NCI-H446 treated with DMSO at 0.1 percent for 48 hours (cell line): Measurements from ENCODE around the gene UGT1A10.
"Not testable (repeated sequence)": the region's sequence is repeated elsewhere in the genome, so short reads cannot be mapped to it uniquely, and the experiment has no call there.

ENCODE experiments used
- DNase-seq: peaks from one replicate; lab custom pipeline; 2025; lab: John Stamatoyannopoulos, UW

The UGT1A10 gene

GRCh38 chr2:233743464-233744259, 107.4 kb downstream of the UGT1A10 start:
- no peak for DNase-seq

GRCh38 chr2:233745073-233745755, 109.0 kb downstream of the UGT1A10 start:
- DNase-seq: no peak

- not testable (repeated sequence) for DNase-seq
Measured at GRCh38 chr2:233745838-233746237, 109.6 kb downstream of the UGT1A10 start.

DNA sequence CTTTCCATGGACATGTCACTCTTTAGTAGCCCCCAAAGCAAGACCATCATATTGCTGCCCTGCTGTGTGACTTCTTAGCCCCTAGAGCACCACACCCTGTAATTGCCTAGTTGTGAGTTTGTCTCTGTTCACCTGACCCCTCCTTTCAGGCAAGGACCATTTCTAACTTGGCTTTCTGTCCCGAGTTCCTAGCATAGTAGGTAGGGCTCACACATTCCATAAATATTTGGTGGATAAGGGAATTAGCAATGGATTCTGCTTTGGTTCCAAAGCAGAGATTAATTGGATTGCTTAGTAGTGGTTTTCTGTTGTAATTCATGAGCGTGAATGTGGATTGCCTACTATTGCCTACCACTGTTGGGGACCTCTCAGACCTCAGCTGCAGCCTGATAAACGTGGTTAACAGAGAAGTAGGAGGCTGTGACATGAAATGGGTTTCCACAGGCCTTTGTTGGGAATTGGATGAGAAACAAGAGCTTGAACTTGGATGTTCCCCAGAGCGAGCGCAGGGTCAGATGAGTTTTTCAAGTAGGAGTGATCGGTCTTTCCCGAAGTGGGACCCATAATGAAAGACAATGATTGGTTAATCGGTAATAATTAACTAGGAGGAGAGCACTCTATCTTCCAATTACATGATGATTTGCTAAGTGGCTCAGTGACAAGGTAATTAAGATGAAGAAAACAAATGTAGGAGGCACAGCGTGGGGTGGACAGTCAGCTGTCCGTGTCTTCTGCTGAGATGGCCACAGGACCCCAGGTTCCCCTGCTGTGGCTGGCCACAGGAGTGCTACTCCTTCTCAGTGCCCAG, 110.4 kb downstream of the UGT1A10 start:
- DNase-seq: no peak

DNA sequence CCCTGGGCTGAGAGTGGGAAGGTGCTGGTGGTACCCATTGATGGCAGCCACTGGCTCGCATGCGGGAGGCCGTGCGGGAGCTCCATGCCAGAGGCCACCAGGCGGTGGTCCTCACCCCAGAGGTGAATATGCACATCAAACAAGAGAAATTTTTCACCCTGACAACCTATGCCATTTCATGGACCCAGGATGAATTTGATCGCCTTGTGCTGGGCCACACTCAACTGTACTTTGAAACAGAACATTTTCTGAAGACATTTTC, 111.0 kb downstream of the UGT1A10 start:
- no peak for DNase-seq

GRCh38 chr2:233750689-233751088, 114.4 kb downstream of the UGT1A10 start:
- DNase-seq: not testable (repeated sequence)

DNA sequence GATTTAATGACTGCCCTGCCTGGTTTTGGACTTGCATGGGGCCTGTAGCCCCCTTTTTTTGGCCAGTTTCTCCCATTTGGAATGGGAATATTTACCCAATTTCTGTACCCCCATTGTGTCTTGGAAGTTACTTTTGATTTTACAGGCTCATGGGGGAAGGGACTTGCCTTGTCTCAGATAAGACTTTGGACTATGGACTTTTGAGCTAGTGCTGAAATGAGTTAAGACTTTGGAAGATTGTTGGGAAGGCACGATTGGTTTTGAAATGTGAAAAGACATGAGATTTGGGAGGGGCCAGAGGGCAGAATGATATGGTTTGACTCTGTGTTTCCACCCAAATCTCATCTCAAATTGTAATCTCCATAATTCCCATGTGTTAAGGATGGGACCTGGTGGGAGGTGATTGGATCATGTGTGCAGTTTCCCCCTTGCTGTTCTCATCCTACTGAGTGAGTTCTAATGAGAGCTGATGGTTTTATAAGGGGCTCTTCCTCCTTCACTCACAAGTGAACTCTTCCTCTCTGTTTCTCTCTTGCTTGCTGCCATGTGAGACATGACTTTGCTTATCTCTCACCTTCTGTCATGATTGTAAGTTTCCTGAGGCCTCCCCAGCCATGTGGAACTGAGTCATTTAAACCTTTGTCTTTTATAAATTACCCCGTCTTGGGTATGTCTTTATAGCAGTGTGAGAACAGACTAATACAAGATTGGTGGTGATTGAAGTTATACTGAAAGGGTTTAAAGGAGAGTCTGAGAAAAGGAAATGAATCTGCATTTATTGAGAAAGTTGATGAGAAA, 115.2 kb downstream of the UGT1A10 start:
- DNase-seq: not testable (repeated sequence)

DNA sequence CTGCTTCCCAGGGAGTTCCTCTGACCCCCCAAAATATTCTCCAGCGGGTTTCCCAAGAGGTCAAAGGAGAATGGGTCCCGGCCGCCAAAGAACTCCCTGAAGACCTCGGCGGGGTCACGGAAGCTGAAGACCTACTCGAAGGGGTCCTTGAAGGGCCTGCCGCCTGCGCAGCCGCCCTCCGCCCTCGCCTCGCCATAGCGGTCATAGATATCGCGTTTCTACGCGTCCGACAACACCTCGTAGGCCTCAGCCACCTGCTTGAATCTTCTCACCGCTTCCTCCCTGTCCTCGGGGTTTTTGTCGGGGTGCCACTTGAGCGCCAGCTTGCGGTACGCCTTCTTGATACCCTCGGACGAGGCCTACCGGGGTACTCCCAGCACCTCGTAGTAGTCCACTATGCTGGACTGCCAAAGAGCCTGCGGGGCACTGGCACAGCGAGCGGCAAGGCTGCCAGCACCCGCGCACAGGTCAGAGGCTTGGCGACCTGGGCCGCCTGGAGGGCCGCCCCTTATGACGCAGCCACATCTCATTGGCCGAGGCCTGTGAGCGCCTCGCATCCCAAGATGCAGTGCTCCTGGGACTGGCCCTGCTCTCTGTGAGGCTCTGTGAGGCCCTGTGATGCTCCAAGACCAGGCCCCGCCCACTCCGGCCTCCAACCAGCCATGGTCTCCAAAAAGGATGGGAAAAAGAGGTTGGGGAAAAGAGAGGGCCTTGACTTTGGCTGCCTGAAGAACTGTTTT, 118.8 kb downstream of the UGT1A10 start:
- no peak for DNase-seq

GRCh38 chr2:233756429-233757081, 120.3 kb downstream of the UGT1A10 start:
- DNase-seq: no peak

DNA sequence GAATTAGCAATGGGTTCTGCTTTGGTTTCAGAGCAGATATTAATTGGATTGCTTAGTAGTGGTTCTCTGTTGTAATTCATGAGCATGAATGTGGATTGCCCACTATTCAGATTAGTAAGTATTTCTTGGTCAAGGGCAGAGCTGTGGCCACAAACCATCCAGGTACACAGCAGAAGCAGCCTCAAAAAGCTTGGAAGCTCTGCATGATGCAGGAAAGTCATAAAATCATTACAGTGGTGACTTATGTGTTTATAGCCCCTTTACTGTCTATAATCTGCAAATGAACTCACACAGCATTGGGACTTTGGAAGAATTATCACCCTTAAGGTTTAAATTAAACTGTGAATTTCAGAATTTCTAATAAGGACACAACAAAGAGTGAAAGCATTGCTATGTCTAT, 121.9 kb downstream of the UGT1A10 start:
- no peak for DNase-seq

DNA sequence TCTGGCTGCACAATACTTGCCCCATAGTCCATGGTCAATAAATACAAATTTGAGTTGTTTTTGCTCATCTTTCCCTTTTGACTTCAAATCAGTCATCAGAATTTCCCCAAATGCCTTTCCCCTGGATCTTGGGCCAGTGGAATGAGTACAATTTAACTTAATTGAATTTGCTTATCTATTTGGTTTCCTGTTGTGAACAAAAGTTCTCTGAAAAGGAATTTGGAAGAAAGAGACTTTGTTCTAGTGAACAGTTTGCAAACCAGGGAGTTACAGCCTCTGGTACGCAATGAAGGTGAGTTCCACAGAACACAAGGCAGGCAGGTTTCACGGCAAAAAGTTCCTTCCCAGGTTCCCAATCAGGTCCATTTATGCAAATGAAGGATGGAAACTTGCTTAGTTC, 122.6 kb downstream of the UGT1A10 start:
- no peak for DNase-seq

- DNase-seq: no peak
Measured at GRCh38 chr2:233760043-233760442, 123.8 kb downstream of the UGT1A10 start, which contains the start of gene UGT1A1. Gene UGT1A1, plus strand, starts transcription at chr2:233760270. Its CDS starts 18 bp downstream, at chr2:233760288.

DNA sequence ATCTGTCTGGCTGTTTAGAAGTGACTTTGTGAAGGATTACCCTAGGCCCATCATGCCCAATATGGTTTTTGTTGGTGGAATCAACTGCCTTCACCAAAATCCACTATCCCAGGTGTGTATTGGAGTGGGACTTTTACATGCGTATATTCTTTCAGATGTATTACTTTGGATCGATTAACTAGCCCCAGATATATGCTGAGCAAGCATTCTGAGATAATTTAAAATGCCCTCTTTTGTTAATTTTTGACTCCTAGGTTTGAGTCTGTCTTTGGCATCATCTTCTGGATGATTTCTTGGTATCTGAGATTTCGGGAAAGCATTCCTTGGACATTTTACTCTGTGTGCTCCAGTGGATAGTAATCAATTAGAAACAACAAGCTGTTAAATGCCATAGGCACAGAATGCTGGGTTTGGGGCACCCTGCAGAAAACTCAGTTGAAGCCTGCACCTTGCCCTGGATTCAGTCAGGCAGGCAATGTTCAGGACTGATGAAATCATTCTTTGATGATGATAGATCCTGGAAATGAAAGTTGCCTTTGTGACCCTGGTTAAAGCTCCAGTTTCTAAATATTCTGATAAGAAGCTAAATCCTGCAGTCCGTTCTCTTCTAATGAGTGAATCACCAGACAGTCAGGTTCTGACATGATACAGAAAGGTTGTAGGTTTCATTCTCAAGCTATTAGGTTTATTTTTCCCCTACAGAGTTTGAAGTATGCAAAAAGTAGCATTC, 125.0 kb downstream of the UGT1A10 start:
- no peak for DNase-seq

GRCh38 chr2:233764264-233764663, 128.0 kb downstream of the UGT1A10 start:
- no peak for DNase-seq

GRCh38 chr2:233764761-233765160, 128.5 kb downstream of the UGT1A10 start:
- DNase-seq: no peak

GRCh38 chr2:233766416-233766815, 130.2 kb downstream of the UGT1A10 start:
- DNase-seq: no peak

DNA sequence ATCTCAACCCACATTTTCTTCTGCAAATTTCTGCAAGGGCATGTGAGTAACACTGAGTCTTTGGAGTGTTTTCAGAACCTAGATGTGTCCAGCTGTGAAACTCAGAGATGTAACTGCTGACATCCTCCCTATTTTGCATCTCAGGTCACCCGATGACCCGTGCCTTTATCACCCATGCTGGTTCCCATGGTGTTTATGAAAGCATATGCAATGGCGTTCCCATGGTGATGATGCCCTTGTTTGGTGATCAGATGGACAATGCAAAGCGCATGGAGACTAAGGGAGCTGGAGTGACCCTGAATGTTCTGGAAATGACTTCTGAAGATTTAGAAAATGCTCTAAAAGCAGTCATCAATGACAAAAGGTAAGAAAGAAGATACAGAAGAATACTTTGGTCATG, 131.8 kb downstream of the UGT1A10 start:
- DNase-seq: no peak

DNA sequence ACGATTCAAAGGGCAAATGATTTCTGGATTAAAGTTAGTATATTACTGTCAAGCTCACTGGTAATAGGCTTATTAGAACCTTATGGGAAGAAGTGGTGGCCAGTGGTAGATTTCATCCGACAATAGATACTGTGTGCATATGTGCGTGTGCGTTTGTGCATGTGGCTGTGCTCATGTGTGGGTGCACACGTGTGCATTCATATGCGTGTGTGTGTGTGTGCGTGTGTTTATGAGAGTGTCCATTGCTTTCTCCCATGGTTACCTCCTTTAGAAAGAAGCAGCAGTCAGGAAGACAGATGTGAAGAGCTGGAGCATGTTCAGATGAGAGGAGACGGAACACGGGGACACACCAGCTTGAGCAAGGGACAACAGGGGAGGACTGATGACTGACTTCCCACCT, 133.0 kb downstream of the UGT1A10 start:
- no peak for DNase-seq

DNA sequence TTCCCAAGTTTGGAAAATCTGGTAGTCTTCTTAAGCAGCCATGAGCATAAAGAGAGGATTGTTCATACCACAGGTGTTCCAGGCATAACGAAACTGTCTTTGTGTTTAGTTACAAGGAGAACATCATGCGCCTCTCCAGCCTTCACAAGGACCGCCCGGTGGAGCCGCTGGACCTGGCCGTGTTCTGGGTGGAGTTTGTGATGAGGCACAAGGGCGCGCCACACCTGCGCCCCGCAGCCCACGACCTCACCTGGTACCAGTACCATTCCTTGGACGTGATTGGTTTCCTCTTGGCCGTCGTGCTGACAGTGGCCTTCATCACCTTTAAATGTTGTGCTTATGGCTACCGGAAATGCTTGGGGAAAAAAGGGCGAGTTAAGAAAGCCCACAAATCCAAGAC, 135.9 kb downstream of the UGT1A10 start:
- DNase-seq: no peak

- no peak for DNase-seq
Measured at GRCh38 chr2:233772583-233772982, 136.3 kb downstream of the UGT1A10 start.
